SH-SY5Y (cell line): ENCODE results near the gene ANKRD11.

Experiments
- GATA2 ChIP-seq: IDR thresholded peaks from 2 replicates; pipeline ENCODE4 v1.6.1; 2011; ENCODE audit warnings: mild to moderate bottlenecking, low read depth, low read length
- GATA3 ChIP-seq: IDR thresholded peaks from 2 replicates; pipeline ENCODE4 v1.6.1; 2011; ENCODE audit warnings: low read depth, mild to moderate bottlenecking, low read length, moderate library complexity

DNA sequence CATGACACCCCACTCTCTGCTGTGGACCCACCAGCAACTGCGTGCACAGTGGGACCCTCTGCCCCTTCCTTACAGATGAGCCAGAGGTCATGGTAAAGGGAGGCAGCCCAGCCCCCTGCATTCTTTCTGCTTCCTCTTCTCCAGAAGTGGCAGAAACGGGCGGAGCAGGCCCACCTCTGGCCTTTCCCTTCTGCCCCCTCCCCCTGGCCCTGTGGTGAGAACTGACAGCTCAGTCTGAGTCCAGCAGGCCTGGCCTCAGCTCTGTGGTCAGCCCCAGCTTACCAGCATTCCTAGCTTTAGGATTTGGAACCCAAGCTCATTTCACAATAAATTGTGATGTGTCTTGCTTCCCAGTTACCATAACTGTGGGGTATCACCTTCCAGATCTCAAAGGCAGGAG, 4.8 kb upstream of the ANKRD11 start:
- TF ChIP-seq GATA2 (no peak), GATA3 (no peak)
